ENCODE results near the gene SCLY. TPM values are rescaled to one million over a fixed set of nuclear protein-coding genes. Genes with fewer than 3 reads are reported as not detected.

SCLY gene
- 15.9 to 24.0 TPM (median 22.0 TPM) in 5 replicates for total RNA-seq (2022; extraction: Qiagen RNA extraction; ENCODE audit: low read depth)

GRCh38 chr2:238060542-238061314 lies at the start of gene SCLY:
TSS of gene SCLY (plus strand) at chr2:238061001. CDS start at chr2:238061055, 54 bp downstream.

GRCh38 chr2:238100049-238100820 lies 39.4 kb downstream of the SCLY start, which contains the start of gene ESPNL:
TSS of gene ESPNL (plus strand) at chr2:238100340. CDS start at chr2:238100420, 80 bp downstream.

GRCh38 chr2:238138331-238139195 lies 77.8 kb downstream of the SCLY start, which contains the start of gene KLHL30:
TSS of gene KLHL30 (plus strand) at chr2:238138668. CDS start at chr2:238140755, 2,087 bp downstream.

Other genes with a start within 250 kb of the SCLY start
- gene RAMP1, start 201.4 kb upstream of the SCLY start, total RNA-seq (2022; extraction: Qiagen RNA extraction; ENCODE audit: low read depth) = not detected in 5 replicates
- gene UBE2F, start 94.0 kb upstream of the SCLY start, total RNA-seq (2022; extraction: Qiagen RNA extraction; ENCODE audit: low read depth) = 47.8 to 55.1 TPM (median 51.4 TPM) in 5 replicates
- gene ESPNL, start 39.3 kb downstream of the SCLY start, total RNA-seq (2022; extraction: Qiagen RNA extraction; ENCODE audit: low read depth) = 0.14 to 0.43 TPM (median 0.22 TPM) in 4 of 5 replicates, not detected in the other
- 0.19 to 0.37 TPM (median 0.26 TPM) in 5 replicates for gene KLHL30, start 77.7 kb downstream of the SCLY start, total RNA-seq (2022; extraction: Qiagen RNA extraction; ENCODE audit: low read depth)
- gene ERFE, start 98.0 kb downstream of the SCLY start, total RNA-seq (2022; extraction: Qiagen RNA extraction; ENCODE audit: low read depth) = 6.0 to 9.9 TPM (median 9.1 TPM) in 5 replicates
- gene ILKAP, start 142.7 kb downstream of the SCLY start, total RNA-seq (2022; extraction: Qiagen RNA extraction; ENCODE audit: low read depth) = 36.7 to 43.4 TPM (median 40.2 TPM) in 5 replicates
- gene HES6, start 179.0 kb downstream of the SCLY start, total RNA-seq (2022; extraction: Qiagen RNA extraction; ENCODE audit: low read depth) = 7.5 to 18.3 TPM (median 14.7 TPM) in 5 replicates
- gene PER2, start 227.6 kb downstream of the SCLY start, total RNA-seq (2022; extraction: Qiagen RNA extraction; ENCODE audit: low read depth) = 3.8 to 6.2 TPM (median 5.7 TPM) in 5 replicates

Measured in A549 treated with ZK216348 at 1 μM for 4 hours (cell line).